ENCODE data around the gene HOXB2. TPM values are rescaled to one million over a fixed set of nuclear protein-coding genes. Genes with fewer than 3 reads are reported as not detected.

HOXB2 gene
- total and polyA plus RNA-seq, 9 of the 15 experiments (the other 6 are each of a cell fraction or from before 2014, with no cell fraction given): 2.1 to 97.7 (median 21.2) TPM

- in situ Hi-C loops (cut with MboI): no loop called here
- Histone ChIP-seq H4K20me1 (replicated peaks; ENCODE audit: control insufficient read depth, insufficient read depth, low read length) (no peaks in the 10 kb centered on the region), H3K9ac (ENCODE audit: insufficient read depth in 1 of 2, low read depth in 2 of 2, low read length in 2 of 2) (peak overlapping the region in 1 of 2 experiments; percentile 77; a peak in 1 of 4 replicates), H3K79me2 (ENCODE audit: control insufficient read depth, insufficient read depth, low read length) (no peaks in the 10 kb centered on the region), H3K27ac (ENCODE audit: extremely low read depth, low read depth, low read length) (no peak overlapping the region; the same call in 2 of the 3 replicates), H2AFZ (ENCODE audit: low read depth, low read length) (peak overlapping the region; percentile 51), H3K4me1 (replicated peaks in 1 of 2; ENCODE audit: control insufficient read depth in 2 of 2, insufficient read depth in 2 of 2, low read length in 2 of 2) (peaks cover 6 to 36% of the 10 kb centered on the region in 2 experiments; a peak in 4 of 5 replicates), H3K9me1 (ENCODE audit: control insufficient read depth, insufficient read depth, low read length) (no peaks in the 10 kb centered on the region), H3K4me2 (ENCODE audit: insufficient read depth, low read length) (peak overlapping the region; percentile 57), H3K27me3 (ENCODE audit: control insufficient read depth in 2 of 2, insufficient read depth in 2 of 2, low read length in 2 of 2) (no peaks in the 10 kb centered on the region), H3K4me3 (no peak overlapping the region), H3K36me3 (ENCODE audit: control insufficient read depth, insufficient read depth, low read length) (no peaks in the 10 kb centered on the region), H3K9me3 (replicated peaks; ENCODE audit: control insufficient read depth, insufficient read depth, low read depth, low read length) (no peaks in the 10 kb centered on the region)
- ChIA-PET CTCF (ENCODE audit: low intra/inter-chr PET ratio) (interaction anchor here (0.7 to 1.4 kb wide), 3 partner anchors 43 to 149 kb away, joined by 3 to 10 read pairs (median 4); no protein-coding TSS in a partner anchor), POLR2A (interaction anchor here (0.6 to 1.9 kb wide), 5 partner anchors 9 to 82 kb away, joined by 3 to 12 read pairs (median 5); no protein-coding TSS in a partner anchor)
- FAIRE-seq (peak; percentile 89), DNase-seq (ENCODE audit: extremely low read depth in 1 of 4, low spot score in 3 of 4) (peak; percentile 35 to 86 (median 61)), ATAC-seq (peak; percentile 97)
- BruUV-seq (replicated peaks): no TSS peak
- intact Hi-C loops (cut with micrococcal nuclease): loop anchor here (2.0 kb wide), 1 partner anchor 48 kb away; no protein-coding TSS in a partner anchor
- WGBS (ENCODE audit: insufficient coverage, low coverage, missing lambda C conversion rate): 16% methylated on average over 12 of the region's 12 CpGs
- TF ChIP-seq SIX5 (IDR thresholded peaks at IDR 0.05; ENCODE audit: borderline replicate concordance in 1 of 2, insufficient read depth in 1 of 2, low read depth in 1 of 2, low read length in 2 of 2) (no peak), MAZ (CRISPR knock-in tag; conservative IDR thresholded peaks at IDR 0.05 in 1 of 2, IDR thresholded peaks at IDR 0.05 in 1 of 2) (peak in 1 of 2 experiments; percentile 89; a peak in 3 of 4 replicates), ZNF79 (CRISPR knock-in tag; IDR thresholded peaks at IDR 0.05; ENCODE audit: low read depth) (no peak), ATF2 (CRISPR knock-in tag; IDR thresholded peaks at IDR 0.05) (no peak), SRSF9 (IDR thresholded peaks at IDR 0.05; ENCODE audit: borderline replicate concordance, low read depth, low read length) (no peak), ELF1 (tag; IDR thresholded peaks at IDR 0.05) (no peak), ZNF766 (CRISPR knock-in tag; conservative IDR thresholded peaks at IDR 0.05) (0 out of 2 replicates have a peak, but pooled peaks have one; percentile 16), ZNF23 (CRISPR knock-in tag; IDR thresholded peaks at IDR 0.05) (no peak), ARID3A (IDR thresholded peaks at IDR 0.05; ENCODE audit: borderline replicate concordance, low read depth, low read length) (no peak), MYC (IDR thresholded peaks at IDR 0.05; ENCODE audit: low read depth, low read length) (no peak), MYC (CRISPR knock-in tag; IDR thresholded peaks at IDR 0.05; ENCODE audit: borderline replicate concordance, low read depth) (no peak), RFX7 (CRISPR knock-in tag; IDR thresholded peaks at IDR 0.05) (no peak), ZFP30 (CRISPR knock-in tag; IDR thresholded peaks at IDR 0.05; ENCODE audit: borderline replicate concordance) (no peak), ZNF212 (CRISPR knock-in tag; IDR thresholded peaks at IDR 0.05) (no peak), SRSF7 (optimal IDR thresholded peaks at IDR 0.05; ENCODE audit: low read depth, low read length) (no peak)
Observed at GRCh38 chr17:48500435-48501426, 44.2 kb downstream of the HOXB2 start.
